ENCODE data around the gene ACBD7. TPM values are rescaled to one million over a fixed set of nuclear protein-coding genes. Genes with fewer than 3 reads are reported as not detected.

The ACBD7 gene
- total RNA-seq, 2 donors from 2014 or later: 0.44 to 0.98 TPM

DNA sequence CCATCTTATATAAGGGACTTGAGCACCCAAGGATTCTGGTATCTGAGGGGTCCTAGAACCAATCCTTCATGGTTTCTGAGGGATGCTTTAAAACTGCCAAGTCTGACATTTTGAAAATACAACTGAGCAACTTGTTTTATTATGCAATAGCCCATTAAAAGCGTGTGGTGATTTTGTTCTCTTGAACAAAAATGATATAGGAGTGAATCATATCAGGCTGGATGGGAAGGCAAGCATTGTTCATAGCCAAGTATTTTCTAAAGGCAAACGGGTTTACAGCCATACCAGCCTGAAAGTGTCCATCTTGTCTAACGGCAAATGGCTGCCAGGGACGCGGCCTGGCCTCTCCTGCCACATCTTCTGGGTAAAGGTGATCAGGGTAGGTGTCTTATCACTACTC lies 31.9 kb upstream of the ACBD7 start:
- Histone ChIP-seq H3K4me1 (no peaks in the 10 kb centered on the region), H3K9me3 (no peaks in the 10 kb centered on the region), H3K27ac (no peak overlapping the region), H3K4me3 (no peak overlapping the region), H3K9ac (ENCODE audit: low read depth in 2 of 2, low read length in 2 of 2) (no peak overlapping the region), H3K36me3 (no peaks in the 10 kb centered on the region), H3K27me3 (no peaks in the 10 kb centered on the region)
- no peak for DNase-seq
- TF ChIP-seq, protein P1, sequence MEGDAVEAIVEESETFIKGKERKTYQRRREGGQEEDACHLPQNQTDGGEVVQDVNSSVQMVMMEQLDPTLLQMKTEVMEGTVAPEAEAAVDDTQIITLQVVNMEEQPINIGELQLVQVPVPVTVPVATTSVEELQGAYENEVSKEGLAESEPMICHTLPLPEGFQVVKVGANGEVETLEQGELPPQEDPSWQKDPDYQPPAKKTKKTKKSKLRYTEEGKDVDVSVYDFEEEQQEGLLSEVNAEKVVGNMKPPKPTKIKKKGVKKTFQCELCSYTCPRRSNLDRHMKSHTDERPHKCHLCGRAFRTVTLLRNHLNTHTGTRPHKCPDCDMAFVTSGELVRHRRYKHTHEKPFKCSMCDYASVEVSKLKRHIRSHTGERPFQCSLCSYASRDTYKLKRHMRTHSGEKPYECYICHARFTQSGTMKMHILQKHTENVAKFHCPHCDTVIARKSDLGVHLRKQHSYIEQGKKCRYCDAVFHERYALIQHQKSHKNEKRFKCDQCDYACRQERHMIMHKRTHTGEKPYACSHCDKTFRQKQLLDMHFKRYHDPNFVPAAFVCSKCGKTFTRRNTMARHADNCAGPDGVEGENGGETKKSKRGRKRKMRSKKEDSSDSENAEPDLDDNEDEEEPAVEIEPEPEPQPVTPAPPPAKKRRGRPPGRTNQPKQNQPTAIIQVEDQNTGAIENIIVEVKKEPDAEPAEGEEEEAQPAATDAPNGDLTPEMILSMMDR (IDR thresholded peaks at IDR 0.05): no peak
- intact Hi-C loops (cut with DNase I): no loop called here

DNA sequence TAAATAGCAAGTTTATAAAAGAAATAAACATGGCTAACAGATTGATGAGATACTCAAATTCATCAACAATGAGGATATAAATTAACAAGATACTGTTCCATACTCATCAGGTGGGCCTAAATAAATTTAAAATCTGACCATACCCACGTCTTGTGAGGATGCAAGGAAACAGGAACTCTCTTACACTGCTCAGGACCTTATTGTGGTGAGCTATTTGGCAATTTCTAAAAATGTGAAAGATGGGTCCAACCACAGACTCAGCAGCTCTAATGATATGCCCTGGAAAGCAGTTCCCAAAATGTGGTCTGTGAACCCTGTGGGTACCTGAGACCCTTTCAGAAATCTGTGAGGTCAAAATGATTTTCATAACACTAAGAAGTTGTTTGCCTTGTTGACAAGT lies 30.0 kb upstream of the ACBD7 start:
- no peak overlapping the region for H3K9ac ChIP-seq (ENCODE audit: low read depth in 2 of 2, low read length in 2 of 2)
- H3K4me3 ChIP-seq: no peak overlapping the region
- intact Hi-C loops (cut with DNase I): no loop called here
- H3K4me1 ChIP-seq: no peaks in the 10 kb centered on the region
- no peaks in the 10 kb centered on the region for H3K36me3 ChIP-seq
- TF ChIP-seq, protein P1 (IDR thresholded peaks at IDR 0.05): no peak
- H3K27ac ChIP-seq: no peak overlapping the region
- H3K27me3 ChIP-seq: no peaks in the 10 kb centered on the region
- no peak for DNase-seq
- no peaks in the 10 kb centered on the region for H3K9me3 ChIP-seq

DNA sequence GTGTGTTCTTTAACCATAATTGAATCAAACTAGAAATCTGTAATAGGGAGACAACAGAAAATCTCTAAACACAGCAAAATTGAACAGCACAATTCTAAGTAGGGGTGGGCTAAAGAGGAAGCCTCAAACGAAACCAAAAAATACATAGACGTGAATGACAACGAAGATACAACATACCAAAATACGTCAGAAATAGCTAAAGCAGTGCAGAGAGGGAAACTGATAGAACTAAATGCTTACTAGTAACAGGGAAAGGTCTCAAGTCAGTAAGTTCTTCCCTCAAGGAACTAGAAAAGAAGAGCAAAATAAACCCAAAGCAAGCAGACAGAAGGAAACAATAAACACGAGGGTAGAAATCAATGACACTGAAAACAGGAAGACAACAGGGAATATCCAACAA lies 27.6 kb upstream of the ACBD7 start:
- TF ChIP-seq, protein P1 (IDR thresholded peaks at IDR 0.05): no peak
- H3K36me3 ChIP-seq: no peaks in the 10 kb centered on the region
- H3K27me3 ChIP-seq: no peaks in the 10 kb centered on the region
- no peaks in the 10 kb centered on the region for H3K9me3 ChIP-seq
- intact Hi-C loops (cut with DNase I): no loop called here
- H3K4me1 ChIP-seq: no peaks in the 10 kb centered on the region
- no peak overlapping the region for H3K4me3 ChIP-seq
- no peak overlapping the region for H3K9ac ChIP-seq (ENCODE audit: low read depth in 2 of 2, low read length in 2 of 2)
- DNase-seq: no peak
- no peak overlapping the region for H3K27ac ChIP-seq

DNA sequence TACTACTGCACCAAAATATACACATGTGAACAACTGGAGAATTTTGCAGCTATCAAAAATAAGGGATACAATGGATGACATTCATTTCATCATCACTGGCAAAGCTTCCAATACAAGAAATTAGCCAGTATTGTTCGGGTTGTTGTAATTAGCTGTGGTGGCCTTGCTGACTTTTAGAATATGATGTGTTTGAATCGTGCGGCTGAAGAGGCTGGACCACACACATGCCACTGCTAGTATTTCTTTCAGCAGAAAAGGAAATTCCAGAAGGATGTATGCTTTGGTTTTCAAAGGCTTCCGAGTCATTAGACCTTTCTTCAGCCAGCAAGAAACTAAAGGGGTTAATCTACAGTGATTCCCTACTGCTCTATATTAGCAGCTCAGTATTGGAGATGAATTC lies 25.2 kb upstream of the ACBD7 start:
- Histone ChIP-seq H3K36me3 (peaks cover 5% of the 10 kb centered on the region), H3K27ac (no peak overlapping the region), H3K4me1 (no peaks in the 10 kb centered on the region), H3K9ac (ENCODE audit: low read depth in 2 of 2, low read length in 2 of 2) (no peak overlapping the region), H3K27me3 (no peaks in the 10 kb centered on the region), H3K4me3 (no peak overlapping the region), H3K9me3 (no peaks in the 10 kb centered on the region)
- TF ChIP-seq, protein P1 (IDR thresholded peaks at IDR 0.05): no peak
- no peak for DNase-seq
- intact Hi-C loops (cut with DNase I): no loop called here

DNA sequence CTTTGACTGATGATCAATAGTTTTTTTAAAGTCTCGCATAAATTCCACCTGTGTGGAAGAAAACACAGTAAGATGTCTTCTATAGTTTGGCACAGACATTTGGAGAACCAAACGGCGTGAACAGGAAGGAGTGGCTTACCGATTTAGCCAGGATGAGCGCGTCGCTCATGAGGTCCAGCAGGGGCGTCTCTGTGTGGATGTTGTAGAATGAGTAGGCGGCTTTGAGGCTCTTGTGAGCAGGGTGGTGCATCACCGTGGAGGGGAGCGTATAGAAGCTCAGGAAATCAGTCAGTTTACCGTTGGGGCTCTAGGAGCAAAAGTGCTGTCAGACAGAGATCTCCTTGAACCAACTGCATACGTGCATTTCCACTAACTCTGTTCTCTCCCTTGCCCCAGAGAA lies 24.1 kb upstream of the ACBD7 start:
- Histone ChIP-seq H3K4me1 (no peaks in the 10 kb centered on the region), H3K27me3 (no peaks in the 10 kb centered on the region), H3K27ac (no peak overlapping the region), H3K4me3 (no peak overlapping the region), H3K9me3 (no peaks in the 10 kb centered on the region), H3K36me3 (peaks cover 5% of the 10 kb centered on the region), H3K9ac (ENCODE audit: low read depth in 2 of 2, low read length in 2 of 2) (no peak overlapping the region)
- no peak for DNase-seq
- TF ChIP-seq, protein P1 (IDR thresholded peaks at IDR 0.05): no peak
- intact Hi-C loops (cut with DNase I): no loop called here

Data from colonic mucosa (tissue), 4 donors.